H1 (cell line): Measurements from ENCODE around the gene PINLYP.

Experiments used
- ATF2 ChIP-seq: IDR thresholded peaks from 2 replicates; pipeline ENCODE4 v1.6.1; 2012; ENCODE audit warnings: low read length, inconsistent platforms
- BRCA1 ChIP-seq: IDR thresholded peaks from 2 replicates; pipeline ENCODE4 v1.6.1; 2012; ENCODE audit warnings: low read depth, low read length, improper control_type of control experiment
- CREB1 ChIP-seq: IDR thresholded peaks from 2 replicates; pipeline ENCODE4 v1.6.1; 2012; ENCODE audit warnings: inconsistent platforms
- GABPA ChIP-seq: IDR thresholded peaks from 2 replicates; pipeline ENCODE4 v1.6.1; 2011; ENCODE audit warnings: mild to moderate bottlenecking, low read length, moderate library complexity, borderline replicate concordance; ENCODE audit not compliant: insufficient read depth
- MAX ChIP-seq: IDR thresholded peaks from 2 replicates; pipeline ENCODE4 v1.6.1; 2012; ENCODE audit warnings: inconsistent platforms
- YY1 ChIP-seq: IDR thresholded peaks from 2 replicates; pipeline ENCODE4 v1.6.1; 2011; ENCODE audit warnings: low read depth, mild to moderate bottlenecking, low read length
- TF ChIP-seq, protein P1 (sequence below), 3 experiments: IDR thresholded peaks; 1 replicate in 2 of 3; 2 replicates in 1 of 3; pipeline versions ENCODE4 v1.5.1 to v1.6.1; 2011; ENCODE audit warnings: low read length in 3 of 3, mild to moderate bottlenecking in 3 of 3, inconsistent platforms in 2 of 3, low read depth in 1 of 3, moderate library complexity in 1 of 3; ENCODE audit not compliant: insufficient read depth in 1 of 3; ENCODE audit errors: control extremely low read depth in 1 of 3

GRCh38 chr19:43540381-43540780, 35.2 kb upstream of the PINLYP start:
- TF ChIP-seq CREB1 (no peak), BRCA1 (no peak), MAX (no peak), YY1 (no peak), ATF2 (no peak), GABPA (no peak)
- TF ChIP-seq, protein P1, sequence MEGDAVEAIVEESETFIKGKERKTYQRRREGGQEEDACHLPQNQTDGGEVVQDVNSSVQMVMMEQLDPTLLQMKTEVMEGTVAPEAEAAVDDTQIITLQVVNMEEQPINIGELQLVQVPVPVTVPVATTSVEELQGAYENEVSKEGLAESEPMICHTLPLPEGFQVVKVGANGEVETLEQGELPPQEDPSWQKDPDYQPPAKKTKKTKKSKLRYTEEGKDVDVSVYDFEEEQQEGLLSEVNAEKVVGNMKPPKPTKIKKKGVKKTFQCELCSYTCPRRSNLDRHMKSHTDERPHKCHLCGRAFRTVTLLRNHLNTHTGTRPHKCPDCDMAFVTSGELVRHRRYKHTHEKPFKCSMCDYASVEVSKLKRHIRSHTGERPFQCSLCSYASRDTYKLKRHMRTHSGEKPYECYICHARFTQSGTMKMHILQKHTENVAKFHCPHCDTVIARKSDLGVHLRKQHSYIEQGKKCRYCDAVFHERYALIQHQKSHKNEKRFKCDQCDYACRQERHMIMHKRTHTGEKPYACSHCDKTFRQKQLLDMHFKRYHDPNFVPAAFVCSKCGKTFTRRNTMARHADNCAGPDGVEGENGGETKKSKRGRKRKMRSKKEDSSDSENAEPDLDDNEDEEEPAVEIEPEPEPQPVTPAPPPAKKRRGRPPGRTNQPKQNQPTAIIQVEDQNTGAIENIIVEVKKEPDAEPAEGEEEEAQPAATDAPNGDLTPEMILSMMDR (IDR thresholded peaks at IDR 0.05; ENCODE audit: control extremely low read depth in 1 of 3, insufficient read depth in 1 of 3, low read depth in 1 of 3, low read length in 3 of 3) = no peak
